HCT116 (cell line): ENCODE results near the gene RAI1. TPM values are rescaled to one million over a fixed set of nuclear protein-coding genes. Genes with fewer than 3 reads are reported as not detected.
A peak's percentile ranks its signal among the peaks of the same experiment; 100 is the strongest.

Experiments used
- ATAC-seq: fragments of 200-7000 bp; cut with Tn5 transposase; 2 replicates; pipeline ENCODE4 v1.9.1; 2020; ENCODE audit warnings: mild to moderate bottlenecking, moderate library complexity
- BruUV-seq: library from RNA; stranded (reverse); fragments of 400-500 nt; replicated peaks from 2 replicates; lab custom pipeline; 2021; lab: Mats Ljungman, UMichigan
- CTCF ChIA-PET: fragments of 300-600 bp; sonication (Branson Sonifier 250); formaldehyde crosslinking; loops from one replicate; lab custom pipeline; 2021; ENCODE audit warnings: antibody characterized with exemption; lab: Charles Lee
- POLR2A ChIA-PET: fragments of 300-600, 350-600 bp; sonication (Branson Sonifier 250); formaldehyde crosslinking; loops from one replicate; lab custom pipeline; 2021; ENCODE audit warnings: antibody characterized with exemption; lab: Charles Lee
- RAD21 ChIA-PET, 2 experiments: fragments of 300-600 bp; sonication (Branson Sonifier 250); formaldehyde crosslinking; loops; one replicate each; lab custom pipeline; 2023; ENCODE audit warnings: low total read pairs in 2 of 2; ENCODE audit not compliant: uncharacterized antibody in 2 of 2, unreplicated experiment in 2 of 2, low non-redundant PET in 1 of 2; lab: Charles Lee
- DNase-seq: peaks from one replicate; pipeline ENCODE4 v3.0.0-alpha.2; 2010; ENCODE audit warnings: low read depth, low spot score
- H2AFZ ChIP-seq: fragments of 200-600 bp; shearing (Covaris generic), sonication (generic); 2 replicates; pipeline ENCODE4 v1.6.1; 2017; ENCODE audit warnings: low read depth, mixed run types, mixed read lengths, antibody characterized with exemption, low read length; ENCODE audit not compliant: poor library complexity, severe bottlenecking
- H3K27ac ChIP-seq: 2 replicates; pipeline ENCODE4 v1.5.1; 2012; ENCODE audit warnings: low read depth, low read length
- H3K27me3 ChIP-seq: fragments of 200-600 bp; sonication (generic); 2 replicates; pipeline ENCODE4 v1.6.1; 2016; ENCODE audit warnings: mixed run types, low read length, mixed read lengths; ENCODE audit not compliant: insufficient read depth
- H3K36me3 ChIP-seq, 2 experiments: fragments of 200-500 bp in 1 of 2; fragments of 200-600 bp in 1 of 2; sonication (Bioruptor generic) in 1 of 2; sonication (generic) in 1 of 2; 2 replicates each; pipeline versions ENCODE4 v1.5.1 to v1.6.1; 2014 to 2016; ENCODE audit warnings: low read length in 2 of 2, inconsistent platforms in 1 of 2, mixed read lengths in 1 of 2, mixed run types in 1 of 2; ENCODE audit not compliant: insufficient read depth in 2 of 2, control insufficient read depth in 1 of 2
- H3K4me1 ChIP-seq, 2 experiments: fragments of 200-600 bp in 1 of 2; sonication (generic) in 1 of 2; 2 replicates each; pipeline versions ENCODE4 v1.5.1 to v1.6.1; 2012 to 2017; ENCODE audit warnings: low read length in 2 of 2, inconsistent platforms in 1 of 2, mild to moderate bottlenecking in 1 of 2, mixed read lengths in 1 of 2, mixed run types in 1 of 2, moderate library complexity in 1 of 2; ENCODE audit not compliant: insufficient read depth in 2 of 2, control insufficient read depth in 1 of 2
- H3K4me2 ChIP-seq: fragments of 200-600 bp; sonication (generic); 2 replicates; pipeline ENCODE4 v1.6.1; 2017; ENCODE audit warnings: mixed run types, low read length, mixed read lengths
- H3K4me3 ChIP-seq, 2 experiments: fragments of 200-600 bp in 1 of 2; sonication (generic) in 1 of 2; replicated peaks in 1 of 2; 2 replicates each; pipeline ENCODE4 v1.5.1; 2011 to 2016; ENCODE audit warnings: low read length in 2 of 2, control low read depth in 1 of 2, low read depth in 1 of 2, mild to moderate bottlenecking in 1 of 2, mixed read lengths in 1 of 2, mixed run types in 1 of 2
- H3K79me2 ChIP-seq: fragments of 200-600 bp; sonication (generic); 2 replicates; pipeline ENCODE4 v1.6.1; 2017; ENCODE audit warnings: mild to moderate bottlenecking, mixed run types, low read length, moderate library complexity, mixed read lengths; ENCODE audit not compliant: insufficient read depth
- H3K9ac ChIP-seq: fragments of 200-600 bp; sonication (generic); 2 replicates; pipeline ENCODE4 v1.6.1; 2016; ENCODE audit warnings: low read length, mixed read lengths
- H3K9me2 ChIP-seq: fragments of 200-600 bp; sonication (generic), shearing (Covaris generic); 2 replicates; pipeline ENCODE4 v1.6.1; 2017; ENCODE audit warnings: mixed run types, mild to moderate bottlenecking, moderate library complexity; ENCODE audit not compliant: insufficient read depth
- H3K9me3 ChIP-seq, 2 experiments: fragments of 200-500 bp in 1 of 2; fragments of 200-600 bp in 1 of 2; sonication (Bioruptor generic) in 1 of 2; sonication (generic) in 1 of 2; 2 replicates each; pipeline ENCODE4 v1.6.1; 2014 to 2017; ENCODE audit warnings: low read length in 2 of 2, mixed read lengths in 2 of 2, inconsistent platforms in 1 of 2, low read depth in 1 of 2, mild to moderate bottlenecking in 1 of 2, mixed run types in 1 of 2, moderate library complexity in 1 of 2; ENCODE audit not compliant: control insufficient read depth in 1 of 2, insufficient read depth in 1 of 2
- H4K20me1 ChIP-seq: fragments of 200-600 bp; sonication (generic), shearing (Covaris generic); 2 replicates; pipeline ENCODE4 v1.6.1; 2017; ENCODE audit warnings: mixed run types, mild to moderate bottlenecking, moderate library complexity; ENCODE audit not compliant: insufficient read depth
- CBX3 ChIP-seq: IDR thresholded peaks from 2 replicates; pipeline ENCODE4 v1.6.1; 2012; ENCODE audit warnings: low read depth
- CEBPB ChIP-seq: IDR thresholded peaks from 2 replicates; pipeline ENCODE4 v1.6.1; 2012; ENCODE audit warnings: low read depth
- EGR1 ChIP-seq: IDR thresholded peaks from 2 replicates; pipeline ENCODE4 v1.6.1; 2012; ENCODE audit warnings: low read depth
- ELF1 ChIP-seq: IDR thresholded peaks from 2 replicates; pipeline ENCODE4 v1.6.1; 2012; ENCODE audit warnings: low read depth, borderline replicate concordance
- EZH2 ChIP-seq: fragments of 200-600 bp; sonication (generic); IDR thresholded peaks from 2 replicates; pipeline ENCODE4 v1.6.1; 2017; ENCODE audit warnings: antibody characterized with exemption, mixed run types
- EZH2phosphoT487 ChIP-seq: fragments of 200-600 bp; IDR thresholded peaks from 2 replicates; pipeline ENCODE4 v1.6.1; 2018; ENCODE audit warnings: antibody characterized with exemption, borderline replicate concordance
- JUND ChIP-seq: IDR thresholded peaks from 2 replicates; pipeline ENCODE4 v1.6.1; 2012
- POLR2A ChIP-seq: IDR thresholded peaks from 2 replicates; pipeline ENCODE4 v1.7.0; 2011; ENCODE audit warnings: borderline replicate concordance; ENCODE audit not compliant: insufficient read depth, insufficient read length; ENCODE audit errors: extremely low read depth
- POLR2AphosphoS5 ChIP-seq: IDR thresholded peaks from 2 replicates; pipeline ENCODE4 v1.6.1; 2011; ENCODE audit warnings: mild to moderate bottlenecking, low read depth, low read length, moderate library complexity
- RAD21 ChIP-seq: IDR thresholded peaks from 2 replicates; pipeline ENCODE4 v1.6.1; 2012; ENCODE audit warnings: low read depth, mild to moderate bottlenecking
- REST ChIP-seq: IDR thresholded peaks from 2 replicates; pipeline ENCODE4 v1.6.1; 2012; ENCODE audit warnings: low read depth
- SRF ChIP-seq: IDR thresholded peaks from 2 replicates; pipeline ENCODE4 v1.6.1; 2012; ENCODE audit warnings: low read depth
- TCF7L2 ChIP-seq: IDR thresholded peaks from 2 replicates; pipeline ENCODE4 v1.7.0; 2011; ENCODE audit warnings: borderline replicate concordance, inconsistent platforms; ENCODE audit not compliant: insufficient read depth, insufficient read length; ENCODE audit errors: extremely low read depth
- YY1 ChIP-seq: IDR thresholded peaks from 2 replicates; pipeline ENCODE4 v1.6.1; 2011; ENCODE audit warnings: low read length, low read depth, moderate library complexity, mild to moderate bottlenecking; ENCODE audit not compliant: insufficient replicate concordance; ENCODE audit errors: extremely low read depth
- ZFX ChIP-seq: fragments of 450-650 bp; IDR thresholded peaks from 2 replicates; pipeline ENCODE4 v1.6.1; 2017
- ZNF274 ChIP-seq: fragments of 200-500 bp; sonication (Bioruptor generic); IDR thresholded peaks from 2 replicates; pipeline ENCODE4 v1.6.1; 2014; ENCODE audit warnings: mild to moderate bottlenecking, low read depth, low read length, inconsistent platforms
- intact Hi-C: fragments of 100-400 bp; cut with micrococcal nuclease; formaldehyde crosslinking; loops from 2 replicates; pipeline ENCODE4 v1.10.0; 2022
- total RNA-seq: library from RNA; stranded (reverse); gene quantifications from one replicate; pipeline ENCODE4 v1.2.1, GENCODE V29; 2021; ENCODE audit not compliant: unreplicated experiment
- TF ChIP-seq, protein P1 (sequence below): IDR thresholded peaks from 2 replicates; pipeline ENCODE4 v1.6.1; 2012

The RAI1 gene
- total RNA-seq, 1 experiment from 2014 or later: 38.5 TPM

- peak overlapping the region; percentile 30 to 72 for H3K4me3 ChIP-seq
- H4K20me1 ChIP-seq: no peaks in the 10 kb centered on the region
- no TSS peak for BruUV-seq
- peak; percentile 3 for ATAC-seq
- peaks cover 0 to 4% of the 10 kb centered on the region in 2 experiments; a peak in 1 of 4 replicates for H3K36me3 ChIP-seq
- intact Hi-C loops: no loop called here
- H3K4me2 ChIP-seq: peak overlapping the region; percentile 99
- H3K79me2 ChIP-seq: peaks cover 64% of the 10 kb centered on the region
- peaks cover 26 to 42% of the 10 kb centered on the region in 2 experiments for H3K4me1 ChIP-seq
- H3K27me3 ChIP-seq: no peaks in the 10 kb centered on the region
- DNase-seq: no peak
- peak overlapping the region; percentile 65 for H3K9ac ChIP-seq
- CTCF ChIA-PET: no interaction called here
- no peak overlapping the region for H2AFZ ChIP-seq
- no peaks in the 10 kb centered on the region for H3K9me2 ChIP-seq
- H3K27ac ChIP-seq: peak overlapping the region; percentile 56
- POLR2A ChIA-PET: no interaction called here
- no peaks in the 10 kb centered on the region for H3K9me3 ChIP-seq
- RAD21 ChIA-PET: no interaction called here
- TF ChIP-seq POLR2A (no peak), ELF1 (no peak), ZNF274 (no peak), JUND (no peak)
These were observed 70.3 kb downstream of the RAI1 start for GRCh38 chr17:17751489-17752088.

- ATAC-seq: peak; percentile 91
- DNase-seq: peak; percentile 86
- no TSS peak for BruUV-seq
- peaks cover 60% of the 10 kb centered on the region for H3K79me2 ChIP-seq
- H4K20me1 ChIP-seq: no peaks in the 10 kb centered on the region
- H2AFZ ChIP-seq: no peak overlapping the region
- CTCF ChIA-PET: no interaction called here
- H3K4me1 ChIP-seq: peaks cover 26 to 42% of the 10 kb centered on the region in 2 experiments
- H3K4me2 ChIP-seq: peak overlapping the region; percentile 99
- H3K9me2 ChIP-seq: no peaks in the 10 kb centered on the region
- no peaks in the 10 kb centered on the region for H3K9me3 ChIP-seq
- peak overlapping the region; percentile 78 for H3K27ac ChIP-seq
- peak overlapping the region; percentile 79 for H3K9ac ChIP-seq
- H3K36me3 ChIP-seq: peaks cover 0 to 4% of the 10 kb centered on the region in 2 experiments; a peak in 1 of 4 replicates
- RAD21 ChIA-PET: no interaction called here
- POLR2A ChIA-PET: no interaction called here
- intact Hi-C loops: no loop called here
- H3K27me3 ChIP-seq: no peaks in the 10 kb centered on the region
- H3K4me3 ChIP-seq: peak overlapping the region; percentile 72 to 73
- TF ChIP-seq YY1: peak; percentile 47
- no peak for TF ChIP-seq EZH2phosphoT487
- no peak for TF ChIP-seq ZNF274
- TF ChIP-seq TCF7L2: peak; percentile 63
- peak; percentile 65 for TF ChIP-seq POLR2AphosphoS5
- no peak for TF ChIP-seq RAD21
- TF ChIP-seq ZFX: 0 out of 2 replicates have a peak, but pooled peaks have one; percentile 21
- TF ChIP-seq, protein P1, sequence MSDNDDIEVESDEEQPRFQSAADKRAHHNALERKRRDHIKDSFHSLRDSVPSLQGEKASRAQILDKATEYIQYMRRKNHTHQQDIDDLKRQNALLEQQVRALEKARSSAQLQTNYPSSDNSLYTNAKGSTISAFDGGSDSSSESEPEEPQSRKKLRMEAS: peak; percentile 29
- TF ChIP-seq SRF: no peak; the same call in 1 of the 2 replicates
- no peak for TF ChIP-seq CEBPB
- TF ChIP-seq EZH2: no peak
- no peak for TF ChIP-seq EGR1
- no peak for TF ChIP-seq REST
- 0 out of 2 replicates have a peak, but pooled peaks have one; percentile 30 for TF ChIP-seq CBX3
These were observed 71.0 kb downstream of the RAI1 start for GRCh38 chr17:17752089-17752820.
